GM23248 (cell line): ENCODE results near the gene OPTN.

Experiments used
- EZH2 ChIP-seq: fragments of 200-600 bp; sonication (generic); IDR thresholded peaks from 2 replicates; pipeline ENCODE4 v1.6.1; 2018; ENCODE audit warnings: antibody characterized with exemption, mild to moderate bottlenecking; ENCODE audit not compliant: insufficient read depth, poor library complexity, severe bottlenecking
- EZH2phosphoT487 ChIP-seq: fragments of 200-600 bp; sonication (generic); IDR thresholded peaks from 2 replicates; pipeline ENCODE4 v1.6.1; 2018; ENCODE audit warnings: antibody characterized with exemption, moderate library complexity, mild to moderate bottlenecking, low read depth; ENCODE audit not compliant: insufficient read depth

DNA sequence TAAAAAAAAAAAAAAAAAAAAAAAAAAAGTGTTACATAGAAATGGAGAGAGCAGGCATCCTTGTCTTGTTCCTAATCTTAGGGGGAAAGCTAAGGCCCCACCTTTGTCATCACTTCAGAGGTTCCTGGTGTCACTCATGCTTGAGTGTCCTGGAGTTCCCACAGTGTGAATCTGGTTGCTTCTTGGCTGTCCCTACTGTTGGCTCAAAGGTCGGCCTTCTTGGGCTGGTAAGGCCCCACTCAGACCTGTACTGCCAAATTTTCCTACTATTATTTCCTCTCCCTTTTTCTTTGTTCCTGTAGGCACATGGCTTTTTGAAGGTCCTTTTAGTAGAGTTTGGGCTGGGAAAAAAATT is 21.5 kb downstream of the OPTN start:
- TF ChIP-seq EZH2 = no peak
- TF ChIP-seq EZH2phosphoT487 = no peak
